Mesodermal cell (in vitro differentiated cells): ENCODE results near the gene SCAF11.

ENCODE experiments used
- H3K27ac ChIP-seq: 2 replicates; pipeline ENCODE4 v1.7.0; 2013; ENCODE audit warnings: mild to moderate bottlenecking, low read depth, low read length, moderate library complexity; ENCODE audit not compliant: severe bottlenecking
- H3K36me3 ChIP-seq: 2 replicates; pipeline ENCODE4 v1.7.1; 2013; ENCODE audit warnings: mild to moderate bottlenecking, low read length, moderate library complexity; ENCODE audit not compliant: control insufficient read depth, insufficient read depth
- H3K4me1 ChIP-seq: one replicate; pipeline ENCODE4 v1.7.1; 2013; ENCODE audit warnings: mild to moderate bottlenecking, low read length; ENCODE audit not compliant: insufficient read depth, control insufficient read depth, poor library complexity, severe bottlenecking
- H3K4me3 ChIP-seq: 2 replicates; pipeline ENCODE4 v1.7.0; 2013; ENCODE audit warnings: low read length, control low read depth, mild to moderate bottlenecking; ENCODE audit not compliant: insufficient read depth, poor library complexity, severe bottlenecking; ENCODE audit errors: extremely low read depth
- H3K9me3 ChIP-seq: 2 replicates; pipeline ENCODE4 v1.7.1; 2013; ENCODE audit warnings: mild to moderate bottlenecking, low read length, moderate library complexity; ENCODE audit not compliant: control insufficient read depth
- whole genome bisulfite sequencing, 2 experiments: methylation state at CpG; one replicate each; pipeline ENCODE4 v1.1.5; 2013; ENCODE audit warnings: missing lambda C conversion rate in 2 of 2; ENCODE audit not compliant: insufficient coverage in 2 of 2; 5-methylcytosine and 5-hydroxymethylcytosine counted together

Gene SCAF11

DNA sequence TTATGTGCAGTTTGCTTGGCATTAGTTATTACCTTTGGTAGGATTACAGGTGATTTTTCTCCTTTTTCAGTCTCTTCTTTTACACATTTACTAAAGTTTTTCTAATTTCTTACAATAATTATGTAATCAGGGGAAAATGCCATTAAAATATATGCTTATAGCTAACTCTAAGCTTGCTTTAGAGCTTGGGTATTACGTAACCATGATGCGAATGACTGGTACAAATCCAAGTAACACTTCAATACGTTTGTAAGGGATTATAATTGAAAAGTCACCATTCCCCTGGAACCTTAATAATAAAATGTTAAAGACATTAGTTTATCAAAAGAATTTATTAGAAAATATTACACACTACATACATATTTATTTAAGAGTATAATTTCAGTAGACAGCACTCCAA lies 71.6 kb downstream of the SCAF11 start:
- no peak overlapping the region for H3K27ac ChIP-seq
- H3K4me1 ChIP-seq = peaks cover 8% of the 10 kb centered on the region
- no peaks in the 10 kb centered on the region for H3K9me3 ChIP-seq
- no CpG with 5 or more reads among the region's 3 CpGs for WGBS, 2 experiments
- H3K36me3 ChIP-seq = peaks cover 39% of the 10 kb centered on the region
- H3K4me3 ChIP-seq = no peak overlapping the region

DNA sequence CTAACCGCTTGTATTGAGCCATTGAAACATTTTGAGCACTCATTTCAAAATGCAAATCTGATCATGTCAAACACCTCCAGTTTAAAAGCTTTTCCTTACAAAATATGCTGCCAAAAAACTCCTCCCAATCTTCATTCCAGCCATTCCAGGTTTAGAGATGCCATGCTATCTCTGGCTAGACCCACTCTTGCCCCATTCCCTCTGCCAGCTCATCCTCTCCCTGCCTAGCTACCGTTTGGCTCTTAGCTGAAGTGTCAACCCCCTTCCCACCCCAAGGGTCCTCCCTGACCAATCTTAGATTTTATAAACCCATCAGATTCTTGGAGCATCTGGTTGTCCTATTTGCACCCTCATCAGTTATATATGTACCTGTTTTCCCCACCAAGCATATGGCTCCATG lies 75.0 kb downstream of the SCAF11 start:
- peaks cover 12% of the 10 kb centered on the region for H3K4me1 ChIP-seq
- WGBS, 2 experiments = 79 to 100% methylated on average over 2 of the region's 2 CpGs
- no peak overlapping the region for H3K27ac ChIP-seq
- no peaks in the 10 kb centered on the region for H3K9me3 ChIP-seq
- H3K4me3 ChIP-seq = no peak overlapping the region
- H3K36me3 ChIP-seq = peaks cover 19% of the 10 kb centered on the region

DNA sequence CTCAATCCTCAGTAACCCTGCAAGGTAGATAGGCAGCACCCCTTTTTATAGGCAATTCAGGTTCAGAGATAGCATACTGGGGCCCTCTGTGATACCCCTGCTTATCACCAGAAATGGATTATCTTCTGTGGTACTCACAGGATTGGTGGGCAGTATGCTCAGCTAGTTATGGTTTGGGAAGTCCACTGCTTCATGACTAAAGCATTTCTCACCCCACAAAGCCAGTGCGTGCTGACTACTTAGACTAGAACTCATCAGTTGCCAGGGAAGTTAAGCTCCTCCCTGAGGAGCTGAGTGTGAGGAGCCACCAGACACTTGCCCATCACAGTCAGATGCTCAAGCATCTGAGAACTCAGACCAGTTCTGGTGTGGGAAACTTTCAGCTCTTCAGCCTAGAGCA lies 76.3 kb downstream of the SCAF11 start:
- Histone ChIP-seq H3K36me3 (peaks cover 17% of the 10 kb centered on the region), H3K27ac (no peak overlapping the region), H3K4me1 (peaks cover 12% of the 10 kb centered on the region), H3K9me3 (no peaks in the 10 kb centered on the region), H3K4me3 (no peak overlapping the region)
- 20% methylated on average over 1 of the region's 1 CpG; no CpG with 5 or more reads in 1 of the 2 experiments for WGBS, 2 experiments

DNA sequence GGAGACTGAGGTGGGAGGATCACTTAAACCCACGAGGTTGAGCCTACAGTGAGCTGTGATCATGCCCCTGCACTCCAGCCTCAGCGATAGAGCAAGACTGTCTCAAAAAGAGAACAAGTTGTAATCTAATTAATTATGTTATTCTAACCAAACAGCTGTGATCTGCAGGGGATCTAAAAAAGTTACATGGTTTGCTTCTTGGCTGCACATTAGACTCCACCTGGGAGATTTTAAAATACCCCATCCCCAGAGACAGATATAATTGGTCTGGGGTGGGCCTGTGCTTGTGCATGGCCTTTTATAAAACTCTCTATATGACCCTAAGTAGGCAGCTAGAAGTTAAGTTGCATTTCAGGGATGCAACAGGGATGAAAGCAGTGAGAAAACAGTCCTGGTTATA lies 76.7 kb downstream of the SCAF11 start:
- Histone ChIP-seq H3K9me3 (no peaks in the 10 kb centered on the region), H3K36me3 (peaks cover 17% of the 10 kb centered on the region), H3K27ac (no peak overlapping the region), H3K4me3 (no peak overlapping the region), H3K4me1 (peaks cover 12% of the 10 kb centered on the region)
- 67 to 100% methylated on average over 1 of the region's 2 CpGs for WGBS, 2 experiments

DNA sequence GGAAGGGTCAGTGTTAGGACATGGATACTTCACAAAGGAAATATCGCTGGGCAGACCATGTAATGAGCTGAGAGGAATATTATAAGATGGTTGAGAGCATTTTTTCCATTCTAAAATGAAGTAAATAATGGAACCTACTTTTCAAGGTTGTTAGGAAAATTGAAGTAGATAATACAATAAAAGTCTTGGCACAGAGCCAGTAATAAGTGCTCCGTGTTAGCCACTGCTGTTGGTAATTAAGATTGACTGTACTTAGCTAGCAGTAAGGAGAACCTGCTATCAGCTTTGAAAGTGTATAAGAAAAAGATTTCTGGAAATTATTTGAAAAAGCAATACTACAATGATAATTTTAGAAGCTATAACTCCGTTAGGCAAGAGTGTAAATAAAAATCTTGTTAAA lies 77.6 kb downstream of the SCAF11 start:
- 83 to 100% methylated on average over 1 of the region's 3 CpGs for WGBS, 2 experiments
- H3K36me3 ChIP-seq = peaks cover 14% of the 10 kb centered on the region

DNA sequence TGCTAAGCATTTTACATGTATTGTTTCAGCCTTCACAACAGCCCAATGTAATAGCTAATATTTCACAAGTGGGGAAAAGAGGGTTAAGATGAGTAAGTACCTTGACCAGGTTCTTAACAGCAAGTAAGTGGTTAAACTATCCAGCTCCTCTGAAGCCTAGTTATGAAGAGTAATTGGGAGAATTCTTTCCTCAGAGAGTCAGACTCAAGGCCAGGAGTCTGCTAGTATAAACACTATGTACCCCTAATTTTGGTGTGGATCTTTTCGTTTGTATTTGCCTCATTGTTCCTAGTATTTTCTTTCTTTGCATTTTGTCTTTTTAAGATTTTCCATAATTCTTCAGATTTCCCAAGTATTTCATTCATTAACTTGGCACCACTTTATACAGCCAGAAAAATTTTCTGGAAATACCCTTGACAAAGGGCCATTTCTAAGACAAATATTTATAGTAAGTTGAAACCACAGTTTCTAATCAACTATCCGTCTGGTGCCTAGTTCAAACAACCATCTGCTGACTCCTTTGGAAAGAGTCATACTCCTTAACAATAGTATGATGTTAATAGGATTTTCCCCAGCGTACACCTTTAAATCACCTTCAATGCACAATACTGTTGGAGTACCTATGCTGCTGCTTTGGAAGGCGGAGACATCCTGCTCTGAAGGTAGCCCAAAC lies 81.2 kb downstream of the SCAF11 start:
- Histone ChIP-seq H3K9me3 (no peaks in the 10 kb centered on the region), H3K4me1 (peaks cover 17% of the 10 kb centered on the region), H3K27ac (no peak overlapping the region), H3K36me3 (peaks cover 26% of the 10 kb centered on the region), H3K4me3 (no peak overlapping the region)
- WGBS, 2 experiments = 100% methylated on average over 1 of the region's 4 CpGs; no CpG with 5 or more reads in 1 of the 2 experiments

More for the DNA sequence above, 77.6 kb downstream of the SCAF11 start:
- Histone ChIP-seq H3K4me3 (no peak overlapping the region), H3K27ac (no peak overlapping the region), H3K9me3 (no peaks in the 10 kb centered on the region), H3K4me1 (peaks cover 12% of the 10 kb centered on the region)

DNA sequence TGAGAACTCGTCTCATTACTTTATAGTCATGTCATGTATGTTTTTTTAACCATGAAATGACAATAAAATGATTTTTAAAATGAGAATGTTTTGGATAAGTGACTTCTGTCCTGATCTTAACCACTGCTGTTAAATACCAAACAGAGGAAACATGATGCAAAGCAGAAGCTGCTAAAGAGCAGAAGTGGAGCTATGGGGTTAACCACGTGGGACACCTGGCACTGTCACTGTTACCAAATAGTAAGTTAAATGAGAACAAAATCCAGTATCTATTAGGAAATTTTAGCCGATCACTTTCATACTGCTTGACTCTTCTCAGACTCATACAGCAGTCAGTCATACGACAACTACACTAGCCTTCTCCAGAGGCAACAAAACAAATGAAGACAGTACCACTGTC lies 82.4 kb downstream of the SCAF11 start:
- Histone ChIP-seq H3K4me1 (peaks cover 10% of the 10 kb centered on the region), H3K36me3 (peaks cover 31% of the 10 kb centered on the region), H3K4me3 (no peak overlapping the region), H3K27ac (no peak overlapping the region), H3K9me3 (no peaks in the 10 kb centered on the region)
- 94% methylated on average over 2 of the region's 4 CpGs; no CpG with 5 or more reads in 1 of the 2 experiments for WGBS, 2 experiments

DNA sequence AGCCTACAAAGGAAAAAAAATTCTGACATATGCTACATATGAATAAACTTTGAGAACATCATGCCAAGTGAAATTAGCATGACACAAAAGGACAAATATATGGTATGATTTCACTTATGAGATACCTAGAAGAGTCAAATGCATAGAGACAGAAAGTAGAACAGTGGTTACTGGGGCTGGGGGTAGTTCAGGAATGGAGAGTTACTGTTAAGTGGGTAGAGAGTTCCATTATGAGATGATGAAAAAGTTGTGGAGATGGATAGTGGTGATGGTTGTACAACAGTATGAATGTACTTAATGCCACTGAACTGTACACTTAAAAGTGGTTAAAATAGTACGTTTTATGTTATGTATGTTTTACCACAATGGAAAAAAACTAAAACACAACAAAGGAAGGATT lies 92.3 kb downstream of the SCAF11 start:
- WGBS, 2 experiments = no CpG with 5 or more reads among the region's 1 CpG
- Histone ChIP-seq H3K36me3 (peaks cover 70% of the 10 kb centered on the region), H3K27ac (no peak overlapping the region), H3K4me3 (no peak overlapping the region), H3K9me3 (no peaks in the 10 kb centered on the region), H3K4me1 (no peaks in the 10 kb centered on the region)

DNA sequence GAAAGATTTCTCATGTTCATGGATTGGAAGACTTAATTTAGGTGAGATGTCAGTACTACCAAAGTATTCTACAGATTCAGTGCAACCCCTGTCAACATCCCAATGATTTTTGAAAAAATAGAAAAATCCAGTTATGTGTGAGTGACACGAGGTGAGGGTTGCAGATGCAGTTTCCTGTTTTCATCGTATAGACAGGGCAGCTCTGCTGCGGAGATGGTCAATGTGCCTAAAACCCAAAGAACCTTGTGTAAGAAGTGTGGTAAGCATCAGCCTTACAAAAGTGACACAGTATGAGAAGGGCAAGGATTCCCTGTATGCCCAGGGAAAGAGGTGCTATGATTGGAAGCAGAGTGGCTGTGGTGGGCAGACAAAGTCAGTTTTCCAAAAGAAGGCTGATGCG lies 94.4 kb downstream of the SCAF11 start:
- peaks cover 75% of the 10 kb centered on the region for H3K36me3 ChIP-seq
- H3K4me3 ChIP-seq = no peak overlapping the region
- no peak overlapping the region for H3K27ac ChIP-seq
- 93 to 97% methylated on average over 4 of the region's 4 CpGs for WGBS, 2 experiments
- no peaks in the 10 kb centered on the region for H3K9me3 ChIP-seq
- H3K4me1 ChIP-seq = no peaks in the 10 kb centered on the region

DNA sequence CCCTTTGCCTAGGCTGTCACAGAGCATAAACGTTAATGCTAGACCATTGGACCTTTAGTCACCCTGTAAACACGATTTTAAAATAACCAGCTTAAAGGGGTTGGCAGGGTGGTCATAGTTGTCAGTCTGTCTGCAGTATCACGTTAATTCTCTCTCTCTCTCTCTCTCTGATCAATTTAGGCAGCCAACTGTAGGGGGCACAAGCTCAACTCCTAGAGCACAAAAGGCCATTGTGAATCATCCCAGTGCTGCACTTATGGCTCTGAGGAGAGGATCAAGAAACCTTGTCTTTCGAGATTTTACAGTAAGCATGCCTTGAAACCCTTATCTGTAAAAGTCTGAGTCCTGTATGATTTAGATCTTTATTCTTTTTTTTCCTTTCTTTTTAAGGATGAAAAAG lies 97.1 kb downstream of the SCAF11 start:
- Histone ChIP-seq H3K36me3 (peaks cover 56% of the 10 kb centered on the region), H3K9me3 (no peaks in the 10 kb centered on the region), H3K4me1 (no peaks in the 10 kb centered on the region), H3K4me3 (no peak overlapping the region), H3K27ac (no peak overlapping the region)
- WGBS, 2 experiments = 20 to 46% methylated on average over 1 to 3 of the region's 4 CpGs

DNA sequence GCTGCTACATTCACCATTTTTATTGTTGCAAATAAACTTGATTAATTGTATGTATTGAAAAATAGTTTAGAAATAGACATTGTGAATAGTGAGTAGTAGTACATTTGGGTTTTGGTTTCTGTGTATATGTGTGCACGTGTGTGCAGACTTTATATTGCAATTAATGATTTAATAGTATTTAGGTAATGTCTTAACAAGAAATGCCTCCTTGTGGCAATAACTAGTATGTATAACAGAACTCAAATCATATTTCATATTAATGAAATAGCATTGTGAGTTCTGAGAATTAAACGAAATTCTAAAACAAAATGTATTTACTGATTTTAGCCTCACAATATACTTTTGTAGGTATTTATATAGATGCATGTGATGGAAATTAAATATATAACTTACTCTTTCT lies 100.1 kb downstream of the SCAF11 start:
- H3K36me3 ChIP-seq = peaks cover 47% of the 10 kb centered on the region
- no peak overlapping the region for H3K4me3 ChIP-seq
- no peak overlapping the region for H3K27ac ChIP-seq
- no peaks in the 10 kb centered on the region for H3K4me1 ChIP-seq
- WGBS, 2 experiments = no CpG with 5 or more reads among the region's 2 CpGs
- peaks cover 7% of the 10 kb centered on the region for H3K9me3 ChIP-seq
